Measurements from ENCODE around the gene IP6K1. TPM values are rescaled to one million over a fixed set of nuclear protein-coding genes. Genes with fewer than 3 reads are reported as not detected.

IP6K1 gene
- total RNA-seq, 2 experiments from 2014 or later: 33.3 to 36.0 TPM

- TF ChIP-seq, protein P1, sequence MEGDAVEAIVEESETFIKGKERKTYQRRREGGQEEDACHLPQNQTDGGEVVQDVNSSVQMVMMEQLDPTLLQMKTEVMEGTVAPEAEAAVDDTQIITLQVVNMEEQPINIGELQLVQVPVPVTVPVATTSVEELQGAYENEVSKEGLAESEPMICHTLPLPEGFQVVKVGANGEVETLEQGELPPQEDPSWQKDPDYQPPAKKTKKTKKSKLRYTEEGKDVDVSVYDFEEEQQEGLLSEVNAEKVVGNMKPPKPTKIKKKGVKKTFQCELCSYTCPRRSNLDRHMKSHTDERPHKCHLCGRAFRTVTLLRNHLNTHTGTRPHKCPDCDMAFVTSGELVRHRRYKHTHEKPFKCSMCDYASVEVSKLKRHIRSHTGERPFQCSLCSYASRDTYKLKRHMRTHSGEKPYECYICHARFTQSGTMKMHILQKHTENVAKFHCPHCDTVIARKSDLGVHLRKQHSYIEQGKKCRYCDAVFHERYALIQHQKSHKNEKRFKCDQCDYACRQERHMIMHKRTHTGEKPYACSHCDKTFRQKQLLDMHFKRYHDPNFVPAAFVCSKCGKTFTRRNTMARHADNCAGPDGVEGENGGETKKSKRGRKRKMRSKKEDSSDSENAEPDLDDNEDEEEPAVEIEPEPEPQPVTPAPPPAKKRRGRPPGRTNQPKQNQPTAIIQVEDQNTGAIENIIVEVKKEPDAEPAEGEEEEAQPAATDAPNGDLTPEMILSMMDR (IDR thresholded peaks at IDR 0.05): no peak
- peaks cover 36% of the 10 kb centered on the region for H3K4me1 Mint-ChIP-seq (ENCODE audit: low read depth)
- ATAC-seq (ENCODE audit: poor library complexity) (peak; percentile 88), DNase-seq (peak in 9 of 14 experiments; percentile 11 to 76 (median 52))
- Histone ChIP-seq H3K27ac (ENCODE audit: low read depth in 1 of 2, low read length in 2 of 2) (peak within 1 kb of the TSS; percentile 41 to 71), H3K9me3 (ENCODE audit: control insufficient read depth in 1 of 2, insufficient read depth in 1 of 2, low read length in 2 of 2) (no peaks in the 10 kb centered on the region), H3K27me3 (ENCODE audit: control insufficient read depth in 1 of 2, insufficient read depth in 2 of 2, low read length in 2 of 2) (no peaks in the 10 kb centered on the region), H3K4me3 (ENCODE audit: low read length) (peak within 1 kb of the TSS; percentile 77), H3K36me3 (ENCODE audit: insufficient read depth, low read length) (peaks cover 39% of the 10 kb centered on the region), H3K4me1 (ENCODE audit: insufficient read depth, low read length) (peaks cover 37% of the 10 kb centered on the region)
- H3K27me3 Mint-ChIP-seq: no peaks in the 10 kb centered on the region
- CTCF ChIA-PET: interaction anchor here (5.4 to 6.6 kb wide), 2 partner anchors 10 to 26 kb away, joined by 18 to 42 read pairs; partner anchors contain the start of gene INKA1
- POLR2A ChIA-PET: interaction anchor here (0.6 to 5.1 kb wide), 6 partner anchors 10 to 126 kb away, joined by 3 to 83 read pairs (median 4); partner anchors contain the start of genes INKA1, IP6K1, RBM6 and TRAIP
- H3K4me3 Mint-ChIP-seq: peak within 1 kb of the TSS; percentile 97
- no peaks in the 10 kb centered on the region for H3K9me3 Mint-ChIP-seq
- peaks cover 53% of the 10 kb centered on the region for H3K36me3 Mint-ChIP-seq (ENCODE audit: low read depth)
- H3K27ac Mint-ChIP-seq: peak within 1 kb of the TSS; percentile 97
- intact Hi-C loops (cut with DNase I, micrococcal nuclease): loop anchor here in 1 of 2 experiments (1.0 kb wide), 1 partner anchor 10 kb away; the partner anchor contains the start of gene INKA1
Measured at GRCh38 chr3:49813497-49814174, 27.3 kb upstream of the IP6K1 start, which contains the start of gene UBA7. TSS of gene UBA7 (minus strand) at chr3:49813953. CDS start at chr3:49813787, 166 bp downstream.

- peak overlapping the region; percentile 97 for H3K27ac Mint-ChIP-seq
- peak overlapping the region; percentile 97 for H3K4me3 Mint-ChIP-seq
Measured at GRCh38 chr3:49812916-49813496, 26.7 kb upstream of the IP6K1 start.

More at GRCh38 chr3:49812916-49813496, 26.7 kb upstream of the IP6K1 start:
- intact Hi-C loops (cut with DNase I, micrococcal nuclease): loop anchor here in 1 of 2 experiments (1.0 kb wide), 1 partner anchor 10 kb away; the partner anchor contains the start of gene INKA1
- peak; percentile 16 for ATAC-seq (ENCODE audit: poor library complexity)
- TF ChIP-seq, protein P1 (IDR thresholded peaks at IDR 0.05): no peak
- DNase-seq: no peak
- ChIA-PET CTCF (interaction anchor here (5.4 to 6.6 kb wide), 2 partner anchors 9 to 26 kb away, joined by 18 to 42 read pairs; partner anchors contain the start of gene INKA1), POLR2A (interaction anchor here (0.6 to 5.1 kb wide), 5 partner anchors 9 to 126 kb away, joined by 3 to 83 read pairs (median 4); partner anchors contain the start of genes INKA1, IP6K1, RBM6 and TRAIP)
- H3K9me3 Mint-ChIP-seq: no peaks in the 10 kb centered on the region
- H3K4me1 Mint-ChIP-seq (ENCODE audit: low read depth): peaks cover 43% of the 10 kb centered on the region
- peaks cover 58% of the 10 kb centered on the region for H3K36me3 Mint-ChIP-seq (ENCODE audit: low read depth)
- Histone ChIP-seq H3K9me3 (ENCODE audit: control insufficient read depth in 1 of 2, insufficient read depth in 1 of 2, low read length in 2 of 2) (no peaks in the 10 kb centered on the region), H3K27me3 (ENCODE audit: control insufficient read depth in 1 of 2, insufficient read depth in 2 of 2, low read length in 2 of 2) (no peaks in the 10 kb centered on the region), H3K4me3 (ENCODE audit: low read length) (peak overlapping the region; percentile 77), H3K4me1 (ENCODE audit: insufficient read depth, low read length) (peaks cover 41% of the 10 kb centered on the region), H3K36me3 (ENCODE audit: insufficient read depth, low read length) (peaks cover 39% of the 10 kb centered on the region), H3K27ac (ENCODE audit: low read depth in 1 of 2, low read length in 2 of 2) (peak overlapping the region; percentile 41 to 71)
- no peaks in the 10 kb centered on the region for H3K27me3 Mint-ChIP-seq

Data from CD4-positive, alpha-beta T cell (primary cell).